Measurements from ENCODE around the gene PRDM12. TPM values are rescaled to one million over a fixed set of nuclear protein-coding genes. Genes with fewer than 3 reads are reported as not detected.

The PRDM12 gene
- total RNA-seq, 1 experiment from 2014 or later = not detected

- H4K8ac ChIP-seq (replicated peaks; ENCODE audit: insufficient read length, low read depth, low read length) = no peak overlapping the region
- no peaks in the 10 kb centered on the region; a peak in 1 of 5 replicates for H3K9me3 Mint-ChIP-seq
- H3K9ac ChIP-seq (ENCODE audit: extremely low read depth, insufficient read length, low read length) = no peak overlapping the region
- H3K4me1 Mint-ChIP-seq = peaks cover 26 to 33% of the 10 kb centered on the region in 2 experiments
- no peak overlapping the region for H2BK5ac ChIP-seq (ENCODE audit: insufficient read length, low read length)
- H4K5ac ChIP-seq (ENCODE audit: insufficient read length, low read depth, low read length) = no peak overlapping the region
- no peaks in the 10 kb centered on the region for H3K27me3 ChIP-seq (ENCODE audit: insufficient read depth, low read length)
- DNase-seq = no peak
- H3K23me2 ChIP-seq (ENCODE audit: insufficient read length, low read depth, low read length, poor library complexity, severe bottlenecking) = no peaks in the 10 kb centered on the region
- no peaks in the 10 kb centered on the region for H4K20me1 ChIP-seq (ENCODE audit: control insufficient read depth, insufficient read depth, insufficient read length)
- no peak overlapping the region for H2AK5ac ChIP-seq (ENCODE audit: insufficient read length, low read length)
- H3K27me3 Mint-ChIP-seq (ENCODE audit: low read depth) = no peaks in the 10 kb centered on the region
- peaks cover 27 to 71% (median 65%) of the 10 kb centered on the region in 3 experiments; a peak in 6 of 7 replicates for H3K36me3 Mint-ChIP-seq (ENCODE audit: insufficient read depth in 1 of 3, low read depth in 3 of 3)
- no peak overlapping the region for H2AFZ ChIP-seq (ENCODE audit: low read length)
- H3K79me2 ChIP-seq (ENCODE audit: insufficient read depth, low read length) = no peaks in the 10 kb centered on the region
- no peak overlapping the region for H2BK120ac ChIP-seq (ENCODE audit: low read depth, low read length, poor library complexity, severe bottlenecking)
- no peak overlapping the region for H3K4ac ChIP-seq (ENCODE audit: low read depth, low read length)
- no peak overlapping the region for H3K27ac ChIP-seq (ENCODE audit: insufficient read length, low read depth, low read length)
- H3K9me3 ChIP-seq (ENCODE audit: control insufficient read depth, low read depth, low read length) = no peaks in the 10 kb centered on the region
- H4K91ac ChIP-seq (ENCODE audit: insufficient read length, low read depth, low read length) = no peak overlapping the region
- H3K23ac ChIP-seq (ENCODE audit: insufficient read length, low read depth, low read length) = no peak overlapping the region
- H3K56ac ChIP-seq (ENCODE audit: insufficient read length, low read depth, low read length) = no peak overlapping the region
- H3K4me3 Mint-ChIP-seq = no peak overlapping the region
- H2BK15ac ChIP-seq (ENCODE audit: low read depth, low read length) = no peak overlapping the region
- H3K18ac ChIP-seq (ENCODE audit: insufficient read length, low read depth, low read length) = no peak overlapping the region
- H2BK12ac ChIP-seq (ENCODE audit: insufficient read length, low read depth, low read length) = no peak overlapping the region
- WGBS (ENCODE audit: extremely low coverage, insufficient read length, low lambda C conversion rate) = no CpG with 5 or more reads among the region's 14 CpGs
- peak overlapping the region in 1 of 3 experiments; percentile 51; a peak in 1 of 7 replicates for H3K27ac Mint-ChIP-seq
- TF ChIP-seq CTCF (conservative IDR thresholded peaks at IDR 0.05) = no peak
- H2BK20ac ChIP-seq (ENCODE audit: low read depth, low read length, poor library complexity, severe bottlenecking) = no peak overlapping the region
- no peak overlapping the region for H3K14ac ChIP-seq (ENCODE audit: insufficient read depth, low read length)
- no peak overlapping the region for H3K4me2 ChIP-seq (ENCODE audit: insufficient read depth, insufficient read length, low read length)
- H3T11ph ChIP-seq (ENCODE audit: low read length) = no peak overlapping the region
- H3K4me1 ChIP-seq (ENCODE audit: insufficient read depth, low read length) = peaks cover 4% of the 10 kb centered on the region; the same call in 1 of the 2 replicates
- no peaks in the 10 kb centered on the region for H3K79me1 ChIP-seq (ENCODE audit: insufficient read depth, low read depth, low read length, poor library complexity, severe bottlenecking)
These were observed 30.1 kb upstream of the PRDM12 start for GRCh38 chr9:130634191-130634768.
